ENCODE measurements around the gene RRBP1.

GRCh38 chr20:17658648-17658993, 23.4 kb downstream of the RRBP1 start:
- TF ChIP-seq CTCF (IDR thresholded peaks at IDR 0.05; ENCODE audit: insufficient read depth, low read length) (no peak), POLR2AphosphoS5 (IDR thresholded peaks at IDR 0.05; ENCODE audit: low read depth) (no peak), SPI1 (IDR thresholded peaks at IDR 0.05; ENCODE audit: borderline replicate concordance, low read depth) (no peak), REST (IDR thresholded peaks at IDR 0.05; ENCODE audit: insufficient replicate concordance, low read depth) (no peak)

All from HL-60 (cell line).